ENCODE measurements around the gene ZNF439. TPM values are rescaled to one million over a fixed set of nuclear protein-coding genes. Genes with fewer than 3 reads are reported as not detected.
A peak's percentile ranks its signal among the peaks of the same experiment; 100 is the strongest.
"Not testable (repeated sequence)": the region's sequence is repeated elsewhere in the genome, so short reads cannot be mapped to it uniquely, and the experiment has no call there.

Gene ZNF439
- total RNA-seq, 4 donors from 2014 or later: 11.6 to 30.5 (median 23.4) TPM

DNA sequence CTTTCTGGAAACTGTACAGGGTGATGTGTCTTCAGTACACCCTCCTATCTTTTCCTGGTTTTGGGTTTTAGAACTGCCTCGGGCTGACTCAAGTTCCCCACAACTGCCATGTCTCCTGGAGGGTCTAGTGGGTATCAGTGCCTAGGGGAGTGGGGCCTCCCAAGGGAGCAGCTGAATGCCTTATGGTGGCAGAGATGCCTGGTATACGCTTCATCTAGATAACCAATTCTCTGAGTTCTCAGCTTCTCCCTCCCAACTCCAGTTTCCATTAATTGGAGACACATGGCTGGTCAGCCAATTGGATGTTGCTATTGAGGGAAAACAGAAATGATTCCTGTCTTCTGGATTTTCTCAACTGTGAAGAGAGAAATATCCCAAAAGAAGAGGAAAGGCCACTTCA lies 12.8 kb downstream of the ZNF439 start:
- Histone ChIP-seq H3K4me1 (no peaks in the 10 kb centered on the region), H3K27ac (no peak overlapping the region), H3K9me3 (peaks cover 0 to 26% (median 7%) of the 10 kb centered on the region in 4 donors), H3K27me3 (no peaks in the 10 kb centered on the region), H3K36me3 (peaks cover 0 to 10% (median 0%) of the 10 kb centered on the region in 3 donors), H3K4me3 (no peak overlapping the region)
- DNase-seq: no peak
- TF ChIP-seq POLR2A (IDR thresholded peaks at IDR 0.05): no peak
- TF ChIP-seq, protein P1, sequence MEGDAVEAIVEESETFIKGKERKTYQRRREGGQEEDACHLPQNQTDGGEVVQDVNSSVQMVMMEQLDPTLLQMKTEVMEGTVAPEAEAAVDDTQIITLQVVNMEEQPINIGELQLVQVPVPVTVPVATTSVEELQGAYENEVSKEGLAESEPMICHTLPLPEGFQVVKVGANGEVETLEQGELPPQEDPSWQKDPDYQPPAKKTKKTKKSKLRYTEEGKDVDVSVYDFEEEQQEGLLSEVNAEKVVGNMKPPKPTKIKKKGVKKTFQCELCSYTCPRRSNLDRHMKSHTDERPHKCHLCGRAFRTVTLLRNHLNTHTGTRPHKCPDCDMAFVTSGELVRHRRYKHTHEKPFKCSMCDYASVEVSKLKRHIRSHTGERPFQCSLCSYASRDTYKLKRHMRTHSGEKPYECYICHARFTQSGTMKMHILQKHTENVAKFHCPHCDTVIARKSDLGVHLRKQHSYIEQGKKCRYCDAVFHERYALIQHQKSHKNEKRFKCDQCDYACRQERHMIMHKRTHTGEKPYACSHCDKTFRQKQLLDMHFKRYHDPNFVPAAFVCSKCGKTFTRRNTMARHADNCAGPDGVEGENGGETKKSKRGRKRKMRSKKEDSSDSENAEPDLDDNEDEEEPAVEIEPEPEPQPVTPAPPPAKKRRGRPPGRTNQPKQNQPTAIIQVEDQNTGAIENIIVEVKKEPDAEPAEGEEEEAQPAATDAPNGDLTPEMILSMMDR (IDR thresholded peaks at IDR 0.05): no peak

GRCh38 chr19:11867766-11868165 lies 19.2 kb downstream of the ZNF439 start:
- not testable (repeated sequence) for H3K4me3 ChIP-seq, H3K4me1 ChIP-seq, H3K27me3 ChIP-seq, DNase-seq, H3K27ac ChIP-seq
- H3K36me3 ChIP-seq: peaks cover 0 to 35% (median 2%) of the 10 kb centered on the region in 3 donors
- H3K9me3 ChIP-seq: peaks cover 0 to 61% (median 23%) of the 10 kb centered on the region in 4 donors

DNA sequence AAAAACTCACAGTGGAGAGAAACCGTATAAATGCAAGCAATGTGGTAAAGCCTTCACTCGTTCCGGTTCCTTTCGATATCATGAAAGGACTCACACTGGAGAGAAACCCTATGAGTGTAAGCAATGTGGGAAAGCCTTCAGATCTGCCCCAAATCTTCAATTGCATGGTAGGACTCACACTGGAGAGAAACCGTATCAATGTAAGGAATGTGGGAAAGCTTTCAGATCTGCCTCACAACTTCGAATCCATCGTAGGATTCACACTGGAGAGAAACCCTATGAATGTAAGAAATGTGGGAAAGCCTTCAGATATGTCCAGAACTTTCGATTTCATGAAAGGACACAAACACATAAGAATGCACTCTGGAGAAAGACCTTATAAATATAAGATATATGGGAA lies 19.7 kb downstream of the ZNF439 start:
- TF ChIP-seq, protein P1 (IDR thresholded peaks at IDR 0.05): no peak
- no peak for TF ChIP-seq POLR2A (IDR thresholded peaks at IDR 0.05)
- H3K27ac ChIP-seq: no peak overlapping the region

GRCh38 chr19:11872624-11873023 lies 24.1 kb downstream of the ZNF439 start:
- TF ChIP-seq, protein P1 (IDR thresholded peaks at IDR 0.05): no peak
- no peak for TF ChIP-seq POLR2A (IDR thresholded peaks at IDR 0.05)
- Histone ChIP-seq H3K4me1 (no peaks in the 10 kb centered on the region), H3K9me3 (peaks cover 0 to 38% (median 9%) of the 10 kb centered on the region in 4 donors), H3K4me3 (no peak overlapping the region), H3K27ac (no peak overlapping the region), H3K36me3 (peaks cover 0 to 17% (median 0%) of the 10 kb centered on the region in 3 donors), H3K27me3 (no peaks in the 10 kb centered on the region)
- DNase-seq: no peak

More for the DNA sequence above, 19.7 kb downstream of the ZNF439 start:
- no peak overlapping the region for H3K4me3 ChIP-seq
- H3K27me3 ChIP-seq: no peaks in the 10 kb centered on the region
- no peak for DNase-seq
- no peaks in the 10 kb centered on the region for H3K4me1 ChIP-seq
- peaks cover 0 to 61% (median 23%) of the 10 kb centered on the region in 4 donors for H3K9me3 ChIP-seq
- H3K36me3 ChIP-seq: peaks cover 0 to 35% (median 2%) of the 10 kb centered on the region in 3 donors

GRCh38 chr19:11873762-11874161 lies 25.2 kb downstream of the ZNF439 start:
- no peak for TF ChIP-seq POLR2A (IDR thresholded peaks at IDR 0.05)
- TF ChIP-seq, protein P1 (IDR thresholded peaks at IDR 0.05): no peak
- Histone ChIP-seq H3K4me3 (no peak overlapping the region), H3K36me3 (peaks cover 0 to 6% (median 0%) of the 10 kb centered on the region in 3 donors), H3K4me1 (no peaks in the 10 kb centered on the region), H3K27me3 (no peaks in the 10 kb centered on the region), H3K27ac (no peak overlapping the region), H3K9me3 (peaks cover 0 to 26% (median 4%) of the 10 kb centered on the region in 4 donors)
- no peak for DNase-seq

DNA sequence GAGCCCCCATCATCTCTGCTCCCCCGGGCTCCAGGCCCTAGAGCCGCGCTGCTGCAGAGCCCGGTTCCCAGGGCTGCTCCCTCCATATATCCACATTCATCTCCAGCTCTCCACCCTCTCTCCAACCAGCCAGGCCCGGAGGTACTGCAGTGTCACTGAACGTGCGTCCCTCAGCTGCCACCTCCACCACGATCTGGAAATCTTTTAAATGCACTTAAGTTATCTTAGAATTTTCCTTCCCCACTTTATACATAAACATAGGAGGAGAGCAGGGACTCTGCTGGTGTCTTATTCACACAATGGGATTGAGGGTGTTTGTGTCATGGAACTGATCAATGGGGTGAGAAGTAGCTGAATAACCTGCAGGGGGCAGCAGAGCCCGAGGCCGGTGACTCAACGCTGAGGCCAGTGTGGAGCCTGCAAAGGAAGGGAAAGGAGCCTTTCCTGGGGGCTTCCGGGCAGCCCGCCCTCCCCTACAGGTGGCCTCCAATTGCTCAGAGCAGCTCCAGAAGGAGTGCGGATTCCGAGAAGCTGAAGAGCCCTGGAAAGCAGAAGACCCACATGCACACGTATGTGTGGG lies 31.3 kb downstream of the ZNF439 start:
- not testable (repeated sequence) for H3K27me3 ChIP-seq, H3K27ac ChIP-seq, H3K4me3 ChIP-seq, H3K36me3 ChIP-seq, H3K4me1 ChIP-seq, H3K9me3 ChIP-seq
- peak in 1 of 3 donors; percentile 62 for DNase-seq
- TF ChIP-seq, protein P1 (IDR thresholded peaks at IDR 0.05): peak in 4 of 6 experiments; percentile 12 to 30 (median 22)
